HL-60/S4 (cell line): ENCODE measurements around the gene PPP2R5C.
"Not testable (repeated sequence)": the region's sequence is repeated elsewhere in the genome, so short reads cannot be mapped to it uniquely, and the experiment has no call there.

Source experiments
- in situ Hi-C: fragments of 300-500 bp; cut with MboI; formaldehyde crosslinking; loops from 2 replicates; pipeline ENCODE4 v1.14.3; 2022; ENCODE audit warnings: low sequenced_read_pairs

Gene PPP2R5C

DNA sequence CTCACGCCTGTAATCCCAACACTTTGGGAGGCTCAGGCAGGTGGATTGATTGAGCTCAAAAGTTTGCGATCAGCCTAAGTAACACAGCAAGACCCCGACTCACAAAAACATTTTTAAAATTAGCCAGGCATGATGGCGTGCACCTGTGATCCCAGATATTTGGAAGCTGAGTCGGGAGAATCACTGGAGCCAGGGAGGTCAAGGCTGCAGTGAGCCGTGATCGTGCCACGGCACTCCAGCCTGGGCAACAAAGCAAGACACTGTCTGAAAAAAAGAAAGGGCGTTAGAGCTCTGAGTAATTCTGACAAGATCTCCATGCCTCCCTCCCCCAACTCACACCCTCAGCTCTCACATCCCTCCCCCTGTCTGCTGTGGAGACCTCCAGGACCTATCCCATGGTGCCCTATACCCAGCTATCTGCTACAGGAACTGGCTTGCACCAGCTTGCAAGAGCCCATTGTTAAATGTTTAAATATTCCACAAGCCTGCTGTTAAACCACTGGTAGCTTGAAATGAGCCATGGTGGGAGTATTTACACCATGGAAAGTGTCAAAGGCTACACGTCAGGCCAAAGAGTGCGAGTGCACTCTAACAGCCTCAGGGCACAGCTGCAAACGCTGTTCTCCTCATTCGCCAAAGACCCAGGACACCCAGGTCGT, 35.1 kb upstream of the PPP2R5C start:
- in situ Hi-C loops: no loop called here

DNA sequence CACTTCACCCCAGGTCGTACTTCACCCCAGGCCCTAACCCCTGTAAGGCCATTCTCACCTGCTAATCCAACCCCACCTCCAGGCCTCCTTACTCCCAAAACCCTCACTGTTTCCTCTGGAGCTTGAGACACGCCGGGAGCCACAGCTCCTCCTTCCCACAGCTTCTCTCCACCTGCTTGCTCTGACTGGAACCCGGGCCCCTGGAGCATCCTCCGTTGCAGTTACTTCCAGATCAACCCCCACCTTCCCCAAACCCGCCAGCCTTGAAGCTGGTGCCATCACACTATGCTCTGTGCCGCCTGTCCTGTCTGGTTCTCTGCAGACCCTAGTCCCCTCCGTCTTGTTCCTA, 34.6 kb upstream of the PPP2R5C start:
- in situ Hi-C loops: no loop called here

DNA sequence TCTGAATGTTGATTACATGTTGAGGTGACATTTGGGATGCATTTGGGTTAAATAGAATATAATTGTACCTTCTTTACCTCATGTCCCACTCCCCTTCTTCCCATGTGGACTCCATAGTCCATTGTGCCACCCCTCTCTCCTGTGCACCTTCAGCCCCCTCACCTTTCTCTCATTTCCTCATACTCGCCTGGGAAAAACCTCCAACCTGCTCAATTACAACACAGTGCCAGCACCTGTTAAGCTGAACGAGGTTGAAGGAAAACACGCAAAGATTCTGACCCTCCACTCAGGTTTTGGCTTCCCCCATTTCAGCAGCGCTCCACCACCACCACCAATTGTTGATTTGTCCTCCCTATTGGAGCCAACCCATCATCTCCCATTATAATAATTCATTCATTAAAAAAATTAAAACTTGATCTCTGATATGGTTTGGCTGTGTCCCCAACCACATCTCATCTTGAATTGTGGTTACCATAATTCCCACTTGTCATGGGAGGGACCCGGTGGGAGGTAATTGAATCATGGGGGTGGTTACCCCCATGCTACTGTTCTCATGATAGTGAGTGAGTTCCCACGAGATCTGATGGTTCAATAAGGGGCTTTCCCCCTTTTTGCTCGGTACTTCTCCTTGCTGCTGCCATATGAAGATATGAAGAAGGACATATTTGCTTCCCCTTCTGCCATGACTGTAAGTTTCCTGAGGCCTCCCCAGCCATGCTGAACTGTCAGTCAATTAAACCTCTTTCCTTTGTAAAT, 33.7 kb upstream of the PPP2R5C start:
- in situ Hi-C loops: no loop called here

DNA sequence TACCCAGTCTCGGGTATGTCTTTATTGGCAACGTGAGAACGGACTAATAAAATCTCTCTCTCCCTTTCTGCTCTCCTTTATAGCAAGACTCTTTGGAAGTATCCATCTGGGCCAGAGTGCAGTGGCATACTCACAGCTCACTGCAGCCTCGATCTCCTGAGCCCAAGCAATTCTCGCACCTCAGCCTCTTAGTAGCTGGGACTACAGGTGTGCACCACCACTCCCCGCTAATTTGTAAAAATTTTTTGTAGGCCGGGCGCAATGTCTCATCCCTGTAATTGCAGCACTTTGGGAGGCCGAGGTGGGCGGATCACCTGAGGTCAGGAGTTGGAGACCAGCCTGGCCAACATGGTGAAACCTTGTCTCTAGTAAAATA, 33.2 kb upstream of the PPP2R5C start:
- in situ Hi-C loops: no loop called here

DNA sequence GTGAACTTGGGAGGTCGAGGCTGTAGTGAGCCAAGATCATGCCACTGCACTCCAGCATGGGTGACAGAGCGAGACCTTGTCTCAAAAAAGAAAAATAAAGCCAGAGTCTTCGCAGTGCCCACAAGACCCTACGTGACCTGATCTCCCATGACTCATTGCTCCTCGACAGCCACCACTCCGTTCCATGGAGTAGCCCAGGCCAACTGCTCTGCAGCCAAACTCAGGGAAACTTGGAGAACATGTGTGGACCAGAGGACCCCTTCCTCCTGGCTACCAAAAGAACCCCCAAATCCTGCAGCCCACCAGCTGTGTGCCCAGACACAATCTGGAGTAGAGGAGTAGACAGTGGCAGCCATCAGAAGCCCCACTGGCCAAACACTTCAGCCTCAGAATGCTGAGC, 32.1 kb upstream of the PPP2R5C start:
- in situ Hi-C loops: no loop called here

DNA sequence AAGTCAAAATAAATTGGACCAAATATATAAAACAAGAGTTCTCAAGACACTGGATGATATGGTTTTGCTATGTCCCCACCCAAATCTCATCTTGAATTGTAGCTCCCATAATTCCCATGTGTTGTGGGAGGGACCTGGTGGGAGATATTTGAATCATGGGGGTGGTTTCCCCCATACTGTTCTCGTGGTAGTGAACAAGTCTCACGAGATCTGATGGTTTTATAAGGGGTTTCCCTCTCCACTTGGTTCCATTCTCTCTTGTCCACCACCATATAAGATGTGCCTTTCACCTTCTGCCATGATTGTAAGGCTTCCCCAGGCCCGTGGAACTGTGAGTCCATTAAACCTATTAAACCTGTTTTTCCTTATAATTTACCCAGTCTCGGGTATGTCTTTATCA, 31.4 kb upstream of the PPP2R5C start:
- in situ Hi-C loops: not testable (repeated sequence)

DNA sequence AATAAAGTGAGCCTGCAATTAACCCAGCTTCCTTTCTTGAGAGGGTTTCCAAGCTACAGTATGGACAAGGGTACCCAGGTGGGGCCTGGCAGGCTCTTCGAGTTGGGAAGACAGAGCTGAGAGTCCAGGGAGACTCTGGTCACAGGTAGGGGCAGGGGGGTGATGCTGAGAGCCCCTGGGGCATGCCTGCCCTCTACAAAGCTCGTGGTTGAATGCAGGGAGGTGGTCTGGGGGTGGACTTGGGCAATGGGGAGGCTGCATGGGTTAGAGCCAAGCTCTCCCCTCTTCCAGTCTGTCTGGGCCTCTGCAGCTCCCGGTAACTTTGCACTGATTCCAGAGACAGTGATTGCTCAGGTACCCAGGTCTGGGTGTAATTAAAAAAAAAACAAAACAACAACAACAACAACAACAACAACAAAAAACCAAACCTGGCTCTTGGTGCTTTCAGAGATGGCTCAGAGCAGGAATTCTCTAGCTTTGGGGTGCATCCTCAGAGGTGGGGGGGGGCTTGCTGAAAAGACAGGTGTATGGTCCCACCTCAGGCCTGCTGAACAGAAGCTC, 30.8 kb upstream of the PPP2R5C start:
- in situ Hi-C loops: no loop called here

DNA sequence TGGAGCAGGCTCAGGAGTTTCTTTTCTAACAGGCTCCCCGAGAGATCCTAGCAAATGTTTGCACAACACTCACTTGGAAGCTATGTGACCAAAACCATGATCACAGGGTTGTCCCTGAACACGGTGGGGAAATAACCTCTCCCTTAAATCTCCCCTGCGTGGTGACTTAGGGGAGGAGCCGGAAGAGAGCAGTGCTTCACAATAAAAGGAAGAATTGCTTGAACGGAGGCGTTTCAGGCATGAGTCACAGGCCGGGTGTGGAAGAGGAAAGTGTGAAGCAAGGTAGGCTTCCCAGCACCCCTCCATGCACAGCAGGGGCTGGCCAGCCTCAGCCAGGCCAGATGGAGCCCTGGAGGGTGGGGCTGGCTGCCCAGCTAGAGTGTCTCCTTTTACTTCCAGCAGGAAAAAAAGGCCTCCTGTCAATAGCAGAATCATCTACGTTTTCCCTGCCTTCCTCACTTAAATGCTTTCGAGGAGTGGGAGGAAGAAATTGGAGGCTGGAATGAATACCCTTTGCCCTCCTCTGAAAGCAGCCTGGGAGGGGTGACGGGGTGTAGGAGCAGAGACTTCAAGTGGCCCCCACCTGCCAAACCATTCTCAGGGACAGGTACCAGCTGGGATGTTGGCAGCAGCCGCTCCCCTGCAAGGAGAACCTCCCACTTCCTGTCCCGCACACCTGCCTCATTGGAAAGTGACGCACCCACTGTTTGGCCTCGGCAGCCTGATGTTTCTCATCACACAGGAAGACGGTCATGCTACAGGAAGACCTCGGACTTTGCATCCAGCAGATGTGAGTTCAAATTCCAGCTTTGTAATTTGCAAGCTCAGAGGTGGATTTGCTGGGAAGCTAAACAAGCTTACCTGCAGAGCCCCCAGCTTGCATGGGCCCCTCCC, 30.1 kb upstream of the PPP2R5C start:
- in situ Hi-C loops: no loop called here

DNA sequence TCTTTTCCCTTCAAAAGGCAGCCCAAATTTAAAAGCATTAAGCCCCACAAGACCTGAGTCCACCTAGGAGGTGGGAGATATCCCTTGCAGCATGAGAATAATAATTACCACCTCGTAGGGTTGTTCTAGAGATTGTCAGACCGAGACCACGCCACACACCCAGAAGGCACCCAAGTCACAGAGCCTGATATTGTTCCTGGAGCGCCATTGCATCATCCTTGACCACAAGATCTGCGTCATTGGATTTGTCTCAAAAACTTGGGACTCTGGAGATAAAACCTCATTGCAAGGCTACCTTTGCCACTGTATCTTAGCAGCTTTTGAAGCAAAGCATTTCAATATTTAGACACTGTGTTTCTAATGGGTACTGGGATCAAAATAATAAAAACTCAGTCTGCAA, 29.4 kb upstream of the PPP2R5C start:
- in situ Hi-C loops: no loop called here

DNA sequence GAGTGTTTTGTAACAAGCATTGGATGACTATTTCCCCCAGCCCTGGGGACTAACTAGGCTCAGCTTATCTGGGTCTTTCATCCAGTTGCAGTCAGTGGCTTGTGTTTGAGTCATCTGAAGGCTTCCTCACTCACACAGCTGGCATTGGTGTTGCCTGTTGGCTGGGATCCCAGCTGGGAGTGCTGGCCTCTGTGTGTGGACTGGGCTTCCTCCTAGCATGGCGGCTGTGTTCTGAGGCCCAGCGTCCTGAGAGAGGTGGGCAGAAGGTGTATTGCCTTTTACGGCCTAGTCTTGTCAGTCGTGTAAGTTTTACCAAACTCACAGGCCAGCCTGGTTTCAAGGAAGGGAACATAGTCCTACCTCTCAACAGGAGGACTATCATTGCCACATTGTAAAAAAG, 28.3 kb upstream of the PPP2R5C start:
- in situ Hi-C loops: no loop called here

DNA sequence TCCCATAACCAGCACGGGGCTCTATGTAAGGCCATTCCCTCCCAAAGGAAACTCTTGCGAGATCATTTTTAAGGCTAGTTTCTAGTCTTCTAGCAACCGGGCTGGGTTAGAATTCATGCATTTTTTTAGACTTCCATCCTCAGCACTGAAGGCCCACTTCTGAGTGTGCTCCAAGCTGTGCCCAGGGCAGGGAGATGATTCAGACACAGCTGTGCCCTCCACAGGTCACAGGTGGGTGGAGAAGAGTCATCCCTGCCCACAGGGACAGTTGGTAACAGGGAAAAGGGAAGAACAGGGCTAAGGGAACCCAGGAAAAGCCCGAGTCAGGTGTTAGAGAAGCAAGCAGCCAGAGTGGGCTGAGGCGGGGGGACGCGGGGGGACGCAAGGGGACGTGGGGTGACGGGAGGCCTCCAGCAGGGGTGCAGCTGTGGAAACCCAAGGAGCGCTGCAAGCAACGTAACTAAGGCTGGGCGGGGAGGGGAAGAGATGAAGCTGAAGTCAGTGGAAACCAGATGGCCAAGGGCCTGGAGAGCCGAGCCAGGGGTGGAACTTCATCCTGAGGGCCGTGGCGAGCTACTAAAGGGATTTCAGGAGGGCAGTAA, 27.2 kb upstream of the PPP2R5C start:
- in situ Hi-C loops: no loop called here

DNA sequence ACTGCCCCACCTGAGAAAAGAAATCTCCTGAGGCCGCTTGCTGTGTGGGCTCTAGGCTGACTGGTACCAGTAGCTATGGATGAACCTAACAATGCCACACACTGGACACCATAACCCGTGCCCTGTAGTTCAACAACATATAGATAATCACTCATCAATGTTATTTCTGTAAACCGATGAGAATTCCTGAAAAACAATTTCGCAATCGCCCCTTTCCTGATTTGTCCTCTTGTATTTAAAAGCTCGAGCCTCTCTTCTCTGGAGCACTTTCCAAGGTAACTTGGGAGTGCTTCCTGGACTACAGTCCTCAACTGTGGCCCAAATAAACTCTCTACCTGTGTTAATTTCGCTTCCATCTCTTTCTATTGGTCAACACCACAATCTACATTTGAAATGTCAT, 26.1 kb upstream of the PPP2R5C start:
- in situ Hi-C loops: no loop called here

DNA sequence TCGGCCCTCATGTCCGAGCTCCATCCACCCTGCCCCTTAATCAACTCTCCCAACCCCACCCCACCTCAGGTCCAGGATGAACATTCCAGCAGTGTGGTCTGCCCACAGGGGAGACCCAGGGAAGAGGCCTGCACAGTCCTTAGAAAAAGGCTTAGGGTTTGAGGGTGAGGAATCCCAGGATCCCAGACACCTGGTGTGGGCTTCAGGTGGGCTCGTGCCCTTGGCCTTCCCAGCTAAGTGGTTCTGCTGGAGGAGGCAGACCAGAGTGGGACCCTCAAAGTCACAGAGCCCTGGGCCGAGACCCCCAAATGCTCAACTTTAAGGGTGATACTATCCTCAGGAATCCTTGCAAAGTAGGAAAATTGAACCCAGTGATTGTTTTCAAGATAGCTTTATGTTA, 25.4 kb upstream of the PPP2R5C start:
- in situ Hi-C loops: no loop called here

DNA sequence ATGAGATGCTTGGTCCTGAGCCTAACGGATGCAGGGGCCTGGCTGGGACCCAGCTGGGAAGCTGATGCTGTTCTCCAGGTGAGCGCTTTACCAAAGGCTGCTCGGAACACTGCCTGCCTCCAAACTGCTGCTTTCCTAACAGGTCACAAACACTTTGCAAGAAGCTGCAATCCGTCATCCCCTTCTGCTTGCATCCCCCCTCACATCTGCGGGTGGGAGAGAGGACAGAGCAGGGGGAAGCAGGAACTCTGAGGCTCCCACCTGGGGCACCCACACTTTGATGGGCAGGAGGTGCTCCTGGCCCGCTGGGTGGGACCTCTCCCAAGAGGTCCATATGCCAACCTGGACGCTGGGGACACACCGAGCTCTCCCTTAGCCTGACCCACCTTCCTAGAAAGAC, 24.9 kb upstream of the PPP2R5C start:
- in situ Hi-C loops: no loop called here

DNA sequence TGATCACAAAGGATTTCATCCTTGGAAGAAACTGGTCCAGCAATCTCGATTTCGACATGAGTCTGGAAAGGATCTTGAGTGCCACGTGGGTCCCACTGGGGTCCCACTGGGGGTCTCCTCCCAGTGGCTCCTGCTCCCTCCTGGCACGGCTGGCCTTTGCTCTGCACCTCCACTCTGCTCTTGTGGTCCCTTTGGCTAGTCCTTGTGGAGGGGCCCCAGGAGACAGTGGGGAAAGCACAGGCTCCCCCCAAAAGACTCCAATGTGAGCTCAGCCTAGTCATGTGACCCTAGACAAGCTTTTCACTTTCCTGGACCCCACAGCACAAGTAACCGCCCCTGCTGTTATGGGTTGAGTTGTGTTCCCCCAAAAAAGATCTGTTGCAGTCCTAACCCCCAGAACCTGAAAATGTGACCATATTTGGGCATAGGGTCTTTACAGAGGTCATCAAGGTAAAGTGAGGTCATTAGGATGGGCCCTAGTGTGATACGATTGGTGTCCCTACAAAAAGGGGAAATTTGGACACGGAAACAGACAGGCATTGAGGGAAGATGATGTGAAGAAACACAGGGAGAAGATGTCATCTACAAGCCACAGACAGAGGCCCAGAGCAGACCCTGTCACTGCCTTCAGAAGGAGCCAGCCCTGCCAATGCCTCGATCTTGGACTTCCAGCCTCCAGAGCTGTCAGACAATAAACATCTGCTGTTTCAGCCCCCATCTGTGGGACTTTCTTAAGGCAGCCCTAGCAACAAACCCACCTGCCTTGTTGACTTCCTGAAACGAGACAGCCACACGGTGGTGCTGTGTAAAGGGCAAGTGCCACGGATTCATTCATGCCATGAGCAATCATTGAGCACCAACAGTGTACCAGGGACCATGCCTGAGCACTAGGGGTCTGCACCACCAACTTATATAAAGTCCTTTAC, 23.8 kb upstream of the PPP2R5C start:
- in situ Hi-C loops: no loop called here

DNA sequence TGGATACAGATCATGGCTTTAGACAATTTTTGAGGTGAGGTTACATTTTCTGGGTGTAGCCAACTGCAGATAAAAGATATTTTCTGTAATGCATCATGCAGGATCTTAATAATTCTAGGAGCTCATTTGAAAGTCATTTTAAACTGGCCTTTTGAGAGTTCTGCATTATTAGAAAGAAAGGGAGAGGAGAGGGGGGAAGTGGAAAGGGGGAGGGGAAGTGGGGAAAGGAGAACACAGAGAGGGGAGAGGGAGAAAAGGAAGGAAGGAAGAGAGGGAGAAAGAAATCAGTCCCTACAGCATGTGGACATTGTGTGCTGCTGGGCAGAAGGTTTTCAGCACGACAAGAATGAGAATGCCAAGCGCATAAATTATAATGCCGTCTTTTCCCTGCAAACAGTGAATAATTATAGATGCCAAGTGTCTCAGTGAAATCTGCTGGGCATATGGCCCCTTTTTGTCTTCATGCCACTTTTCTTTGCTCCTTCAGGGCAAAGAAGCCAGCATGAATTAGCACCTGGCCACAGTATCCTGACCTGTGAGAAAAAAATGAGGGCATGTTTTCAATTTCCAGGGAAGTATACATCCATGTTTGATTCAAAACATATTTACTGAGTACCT, 22.7 kb upstream of the PPP2R5C start:
- in situ Hi-C loops: no loop called here

DNA sequence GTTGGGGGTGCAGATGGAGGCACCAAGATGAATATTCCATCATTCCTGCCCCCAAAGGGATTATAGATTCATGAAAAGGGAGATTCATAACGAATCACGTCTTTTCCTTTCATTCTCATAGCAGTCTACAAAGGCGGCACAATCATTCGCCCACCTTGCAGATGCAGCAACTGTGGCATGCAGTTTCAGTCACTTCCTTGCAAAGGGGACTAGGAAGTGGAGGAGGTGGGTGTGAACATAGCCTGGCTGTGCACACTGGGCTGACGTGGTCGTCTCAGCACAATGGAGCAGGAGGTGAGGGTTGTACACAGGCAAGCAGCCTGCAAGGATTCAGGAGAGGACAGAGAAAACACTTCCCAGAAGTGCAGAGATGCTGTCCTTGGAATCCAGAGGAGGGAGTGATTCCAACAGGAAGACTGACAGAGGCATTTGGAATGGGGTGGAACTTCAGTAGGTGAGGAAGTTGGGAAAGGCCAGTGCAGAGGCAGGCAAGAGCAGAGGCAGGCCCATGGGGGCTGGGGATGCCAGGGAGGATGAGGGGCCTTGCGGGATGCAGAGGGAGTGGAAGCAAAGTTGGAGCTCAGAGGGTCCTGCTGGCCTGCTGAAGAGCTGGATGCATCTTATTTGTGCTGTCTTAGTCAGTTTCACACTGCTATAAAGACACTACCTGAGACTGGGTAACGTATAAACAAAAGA, 21.9 kb upstream of the PPP2R5C start:
- in situ Hi-C loops: no loop called here

DNA sequence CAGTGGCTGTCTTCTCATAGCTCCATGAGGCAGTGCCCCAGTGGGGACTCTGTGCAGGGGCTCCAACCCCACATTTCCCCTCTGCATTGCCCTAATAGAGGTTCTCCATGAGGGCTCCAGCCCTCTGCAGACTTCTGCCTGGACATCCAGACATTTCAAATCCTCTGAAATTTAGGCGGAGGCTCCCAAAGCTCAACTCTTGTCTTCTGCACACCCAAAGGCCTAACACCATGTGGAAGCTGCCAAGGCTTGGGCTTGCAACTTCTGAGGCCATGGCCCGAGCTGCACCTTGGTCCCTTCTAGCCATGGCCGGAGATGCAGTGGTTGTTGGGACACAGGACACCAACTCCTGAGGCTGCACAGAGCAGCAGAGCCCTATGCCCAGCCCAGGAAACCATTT, 20.5 kb upstream of the PPP2R5C start:
- in situ Hi-C loops: no loop called here

DNA sequence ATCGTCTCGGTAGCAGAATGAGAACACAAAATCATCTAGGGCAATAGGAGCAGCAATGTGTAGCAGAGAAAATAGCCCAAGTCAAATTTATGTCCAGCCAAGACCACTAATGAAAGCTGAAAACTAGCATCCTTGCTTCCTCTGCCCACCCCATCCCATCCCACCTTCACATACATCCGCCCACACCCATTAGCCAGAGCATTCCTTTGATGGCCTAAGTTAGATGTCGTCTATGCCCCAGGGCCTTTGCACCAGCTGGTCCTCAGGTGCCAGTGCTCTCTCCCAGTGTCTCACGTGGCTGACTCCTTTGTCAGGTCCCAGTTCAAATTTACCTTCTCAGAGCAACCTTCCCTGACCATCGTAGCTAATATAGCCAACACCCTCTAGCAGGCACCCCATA, 17.8 kb upstream of the PPP2R5C start:
- in situ Hi-C loops: no loop called here
